Stomach (tissue), 9 donors: Measurements from ENCODE around the gene EHHADH. TPM values are rescaled to one million over a fixed set of nuclear protein-coding genes. Genes with fewer than 3 reads are reported as not detected.

Source experiments
- DNase-seq, 2 donors: peaks; one replicate each; pipeline versions ENCODE4 v3.0.0 to v3.0.0-alpha.2; 2013 to 2019
- H3K27ac ChIP-seq, 5 donors: fragments of 200-600 bp in 4 of 5; sonication (generic) in 4 of 5; one replicate each; pipeline ENCODE4 v1.5.1; 2013 to 2019; ENCODE audit warnings: mild to moderate bottlenecking in 1 of 5, moderate library complexity in 1 of 5
- H3K27me3 ChIP-seq, 3 donors: fragments of 200-600 bp; sonication (generic); one replicate each; pipeline ENCODE4 v1.5.1; 2017 to 2019; ENCODE audit warnings: mixed run types in 1 of 3
- H3K36me3 ChIP-seq, 4 donors: fragments of 200-600 bp; sonication (generic); 1 replicate in 3 of 4; 2 replicates in 1 of 4; pipeline ENCODE4 v1.5.1; 2016 to 2019
- H3K4me1 ChIP-seq, 4 donors: fragments of 200-600 bp; sonication (generic); one replicate each; pipeline ENCODE4 v1.5.1; 2016 to 2019
- H3K4me3 ChIP-seq, 4 donors: fragments of 200-600 bp; sonication (generic) in 3 of 4; one replicate each; pipeline ENCODE4 v1.5.1; 2016 to 2019; ENCODE audit warnings: mild to moderate bottlenecking in 1 of 4
- H3K9me3 ChIP-seq, 4 donors: fragments of 200-600 bp; sonication (generic); one replicate each; pipeline ENCODE4 v1.5.1; 2016 to 2019
- EP300 ChIP-seq: sonication (generic); formaldehyde crosslinking; IDR thresholded peaks from one replicate; pipeline ENCODE4 v1.6.1; 2017; ENCODE audit warnings: antibody characterized with exemption
- POLR2A ChIP-seq, 4 donors: fragments of 450-650 bp; IDR thresholded peaks; one replicate each; pipeline ENCODE4 v1.6.1; 2016; ENCODE audit warnings: antibody characterized with exemption in 4 of 4, control low read depth in 2 of 4, mild to moderate bottlenecking in 1 of 4, moderate library complexity in 1 of 4
- POLR2AphosphoS5 ChIP-seq, 3 donors: sonication (generic); formaldehyde crosslinking; IDR thresholded peaks; one replicate each; pipeline ENCODE4 v1.6.1; 2016; ENCODE audit warnings: antibody characterized with exemption in 3 of 3
- WGBS, 5 donors: extraction: QIAGEN DNeasy Blood & Tissue Kit in 3 of 5; methylation state at CpG; one replicate each; pipeline versions ENCODE4 v1.1.5 to v1.1.7; 2013 to 2018; 5-methylcytosine and 5-hydroxymethylcytosine counted together
- intact Hi-C: fragments of 100-400 bp; cut with DNase I; formaldehyde crosslinking; loops from one replicate; pipeline ENCODE4 v1.15.1; 2023; ENCODE audit warnings: low total_unique reads
- polyA plus RNA-seq, 3 donors: library from polyadenylated mRNA; stranded (reverse); fragments of 200-250 nt; gene quantifications; one replicate each; pipeline ENCODE4 v1.2.3, GENCODE V29; 2013
- total RNA-seq, 5 donors: library from RNA; depleted of rRNA; stranded (reverse); fragments of >200 nt; gene quantifications; one replicate each; pipeline versions ENCODE4 v1.1.0 to v1.2.3, GENCODE V29; 2014 to 2016
- TF ChIP-seq, protein P1 (sequence below), 7 experiments: fragments of 450-650 bp in 4 of 7; fragments of 200-600 bp in 3 of 7; sonication (generic) in 3 of 7; IDR thresholded peaks; one replicate each; pipeline ENCODE4 v1.5.1; 2016 to 2019; ENCODE audit warnings: antibody characterized with exemption in 7 of 7, control low read depth in 2 of 7, mild to moderate bottlenecking in 1 of 7
- donor health status: healthy with polysubstance abuse.
- donor health status: Bipolar disorder and iron deficiency.
- donor health status: healthy.

EHHADH gene
- total and polyA plus RNA-seq, 8 donors = 0.58 to 18.3 (median 7.9) TPM

DNA sequence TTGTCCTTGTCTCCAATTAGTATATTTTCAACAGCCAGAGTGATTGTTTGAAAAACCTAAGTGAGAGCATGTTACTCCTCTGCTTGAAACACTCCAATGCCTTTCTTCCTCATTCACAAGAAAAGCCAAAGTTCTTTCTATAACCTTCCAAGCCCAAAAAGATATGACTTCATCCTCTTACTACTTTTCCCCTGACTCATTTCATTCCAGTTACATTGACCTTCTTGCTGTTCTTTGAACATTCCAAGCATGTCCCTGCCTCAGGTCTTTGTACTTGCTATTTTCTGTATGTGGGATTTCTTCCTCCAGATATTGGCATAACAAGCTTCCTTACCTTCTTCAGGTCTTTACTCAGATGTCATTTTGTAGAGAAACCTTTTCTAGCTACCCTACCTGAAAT, 28.3 kb downstream of the EHHADH start:
- Histone ChIP-seq H3K27ac (no peak overlapping the region), H3K27me3 (no peaks in the 10 kb centered on the region), H3K36me3 (peaks cover 0 to 40% (median 32%) of the 10 kb centered on the region in 4 donors), H3K4me1 (no peaks in the 10 kb centered on the region), H3K4me3 (no peak overlapping the region), H3K9me3 (no peaks in the 10 kb centered on the region)
- no peak for DNase-seq
- TF ChIP-seq EP300 (no peak), POLR2AphosphoS5 (IDR thresholded peaks at IDR 0.05) (no peak), POLR2A (IDR thresholded peaks at IDR 0.05) (no peak)
- TF ChIP-seq, protein P1, sequence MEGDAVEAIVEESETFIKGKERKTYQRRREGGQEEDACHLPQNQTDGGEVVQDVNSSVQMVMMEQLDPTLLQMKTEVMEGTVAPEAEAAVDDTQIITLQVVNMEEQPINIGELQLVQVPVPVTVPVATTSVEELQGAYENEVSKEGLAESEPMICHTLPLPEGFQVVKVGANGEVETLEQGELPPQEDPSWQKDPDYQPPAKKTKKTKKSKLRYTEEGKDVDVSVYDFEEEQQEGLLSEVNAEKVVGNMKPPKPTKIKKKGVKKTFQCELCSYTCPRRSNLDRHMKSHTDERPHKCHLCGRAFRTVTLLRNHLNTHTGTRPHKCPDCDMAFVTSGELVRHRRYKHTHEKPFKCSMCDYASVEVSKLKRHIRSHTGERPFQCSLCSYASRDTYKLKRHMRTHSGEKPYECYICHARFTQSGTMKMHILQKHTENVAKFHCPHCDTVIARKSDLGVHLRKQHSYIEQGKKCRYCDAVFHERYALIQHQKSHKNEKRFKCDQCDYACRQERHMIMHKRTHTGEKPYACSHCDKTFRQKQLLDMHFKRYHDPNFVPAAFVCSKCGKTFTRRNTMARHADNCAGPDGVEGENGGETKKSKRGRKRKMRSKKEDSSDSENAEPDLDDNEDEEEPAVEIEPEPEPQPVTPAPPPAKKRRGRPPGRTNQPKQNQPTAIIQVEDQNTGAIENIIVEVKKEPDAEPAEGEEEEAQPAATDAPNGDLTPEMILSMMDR (IDR thresholded peaks at IDR 0.05) = no peak
- intact Hi-C loops = no loop called here

DNA sequence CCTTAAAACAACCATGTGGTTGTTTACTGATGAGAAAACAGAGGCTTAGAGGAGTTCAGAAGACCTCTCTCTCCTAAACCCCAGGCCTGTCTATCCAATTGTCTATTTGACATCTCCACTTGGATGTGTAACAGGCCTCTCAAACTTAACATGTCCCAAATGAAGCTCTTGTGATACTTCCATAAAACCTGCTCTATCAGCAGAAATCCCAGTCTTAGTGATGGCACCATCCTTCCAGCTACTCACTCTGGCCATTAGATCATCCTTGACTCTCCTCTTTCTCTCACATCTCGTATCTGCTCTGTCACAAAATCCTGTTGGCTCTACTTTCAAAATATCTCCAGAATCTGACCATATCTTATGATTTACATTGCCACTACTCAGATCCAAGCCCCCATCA, 28.8 kb downstream of the EHHADH start:
- Histone ChIP-seq H3K4me1 (no peaks in the 10 kb centered on the region), H3K27me3 (no peaks in the 10 kb centered on the region), H3K9me3 (no peaks in the 10 kb centered on the region), H3K27ac (no peak overlapping the region), H3K4me3 (no peak overlapping the region), H3K36me3 (peaks cover 0 to 40% (median 32%) of the 10 kb centered on the region in 4 donors)
- no peak for DNase-seq
- 86 to 97% (median 92%) methylated on average over 1 of the region's 1 CpG for WGBS, 5 donors
- intact Hi-C loops = no loop called here
- TF ChIP-seq, protein P1 (IDR thresholded peaks at IDR 0.05) = no peak
- TF ChIP-seq EP300 (no peak), POLR2AphosphoS5 (IDR thresholded peaks at IDR 0.05) (no peak), POLR2A (IDR thresholded peaks at IDR 0.05) (no peak)

DNA sequence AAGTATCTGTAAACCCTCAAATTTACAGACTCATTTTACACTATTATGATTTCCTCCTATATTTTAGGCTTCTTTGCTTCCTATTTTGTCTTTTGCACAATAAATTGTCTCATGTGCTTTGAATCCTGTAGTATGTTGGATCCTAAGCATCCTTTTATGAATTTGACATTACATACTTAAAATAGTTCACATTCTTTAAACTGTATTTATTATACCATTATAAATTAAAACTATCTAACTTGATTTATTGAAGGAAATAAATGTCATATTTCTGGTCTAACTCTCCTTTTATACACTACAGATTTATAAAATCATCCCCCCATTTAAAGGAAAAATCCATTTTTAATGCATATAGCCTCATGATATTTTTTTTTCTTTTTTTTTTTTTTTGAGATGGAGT, 32.6 kb downstream of the EHHADH start:
- intact Hi-C loops = no loop called here
- H3K36me3 ChIP-seq = peaks cover 0 to 25% (median 12%) of the 10 kb centered on the region in 4 donors
- no peak overlapping the region for H3K27ac ChIP-seq
- H3K4me1 ChIP-seq = peaks cover 0 to 2% (median 0%) of the 10 kb centered on the region in 4 donors
- no peaks in the 10 kb centered on the region for H3K9me3 ChIP-seq
- DNase-seq = no peak
- H3K27me3 ChIP-seq = no peaks in the 10 kb centered on the region
- H3K4me3 ChIP-seq = no peak overlapping the region
- TF ChIP-seq POLR2AphosphoS5 (IDR thresholded peaks at IDR 0.05) (no peak), POLR2A (IDR thresholded peaks at IDR 0.05) (no peak), EP300 (no peak)
- TF ChIP-seq, protein P1 (IDR thresholded peaks at IDR 0.05) = no peak

DNA sequence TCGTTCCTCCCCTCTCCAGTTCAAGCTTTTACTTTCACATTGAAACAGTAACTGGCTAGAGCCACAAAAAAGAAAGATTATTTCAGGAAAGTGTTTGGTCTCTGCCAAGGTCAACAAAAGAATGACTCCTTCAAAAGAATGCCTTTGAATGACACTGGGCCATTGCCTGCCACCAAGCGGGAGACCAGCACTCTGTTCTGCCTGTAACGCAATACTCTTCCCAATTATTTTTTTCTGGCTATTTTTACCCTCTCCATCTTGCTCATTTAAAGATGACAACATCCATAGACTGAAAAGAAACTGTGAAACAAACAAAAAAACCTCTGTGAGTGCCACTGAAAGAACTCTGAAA, 37.3 kb downstream of the EHHADH start:
- intact Hi-C loops = no loop called here
- peak overlapping the region; percentile 11 to 42 (median 34) for H3K4me3 ChIP-seq
- DNase-seq = peak in 1 of 2 donors; percentile 63
- H3K36me3 ChIP-seq = peaks cover 0 to 6% (median 0%) of the 10 kb centered on the region in 4 donors
- TF ChIP-seq EP300 = no peak
- TF ChIP-seq POLR2AphosphoS5 (IDR thresholded peaks at IDR 0.05) = no peak
- TF ChIP-seq, protein P1 (IDR thresholded peaks at IDR 0.05) = no peak
- H3K4me1 ChIP-seq = peaks cover 0 to 4% (median 0%) of the 10 kb centered on the region in 4 donors
- H3K27ac ChIP-seq = peak overlapping the region in 4 of 5 donors; percentile 65 to 74 (median 69)
- 23 to 40% (median 27%) methylated on average over 3 of the region's 3 CpGs for whole genome bisulfite sequencing, 5 donors
- no peaks in the 10 kb centered on the region for H3K27me3 ChIP-seq
- no peaks in the 10 kb centered on the region for H3K9me3 ChIP-seq
